CD14-positive monocyte (primary cell): Measurements from ENCODE around the gene ATXN1. TPM values are rescaled to one million over a fixed set of nuclear protein-coding genes. Genes with fewer than 3 reads are reported as not detected.

Experiments used
- DNase-seq, 3 donors: peaks; one replicate each; pipeline ENCODE4 v3.0.0-alpha.2; 2011 to 2022
- H2AFZ ChIP-seq: 2 replicates; pipeline ENCODE4 v1.6.0; 2012; ENCODE audit warnings: mild to moderate bottlenecking, low read depth, low read length, inconsistent platforms; ENCODE audit not compliant: insufficient read depth, poor library complexity, severe bottlenecking
- H3K27ac ChIP-seq, 2 donors: 1 replicate in 1 of 2; 2 replicates in 1 of 2; pipeline ENCODE4 v1.5.1; 2012 to 2013; ENCODE audit warnings: low read length in 2 of 2, control low read depth in 1 of 2, inconsistent platforms in 1 of 2, low read depth in 1 of 2, mild to moderate bottlenecking in 1 of 2
- H3K27me3 ChIP-seq, 2 donors: one replicate each; pipeline versions ENCODE4 v1.6.0 to v1.6.1; 2011 to 2013; ENCODE audit warnings: low read length in 2 of 2; ENCODE audit not compliant: control insufficient read depth in 2 of 2, insufficient read depth in 2 of 2
- H3K36me3 ChIP-seq, 2 donors: replicated peaks in 1 of 2; 1 replicate in 1 of 2; 2 replicates in 1 of 2; pipeline versions ENCODE4 v1.5.1 to v1.6.1; 2012 to 2013; ENCODE audit warnings: low read length in 2 of 2, control low read depth in 1 of 2, inconsistent platforms in 1 of 2, mild to moderate bottlenecking in 1 of 2; ENCODE audit not compliant: insufficient read depth in 2 of 2, control insufficient read depth in 1 of 2
- H3K4me1 ChIP-seq, 2 donors: 1 replicate in 1 of 2; 2 replicates in 1 of 2; pipeline versions ENCODE4 v1.5.1 to v1.6.1; 2012 to 2013; ENCODE audit warnings: low read length in 2 of 2, control low read depth in 1 of 2, inconsistent platforms in 1 of 2, mild to moderate bottlenecking in 1 of 2, moderate library complexity in 1 of 2; ENCODE audit not compliant: insufficient read depth in 2 of 2, control insufficient read depth in 1 of 2
- H3K4me2 ChIP-seq: replicated peaks from 2 replicates; pipeline ENCODE3; 2012; ENCODE audit warnings: low read length, moderate library complexity, mild to moderate bottlenecking; ENCODE audit not compliant: poor library complexity, severe bottlenecking; ENCODE audit errors: extremely low read depth
- H3K4me3 ChIP-seq, 3 experiments: fragments of 200-600 bp in 1 of 3; sonication (generic) in 1 of 3; replicated peaks in 1 of 3; 1 replicate in 2 of 3; 2 replicates in 1 of 3; pipeline ENCODE4 v1.5.1; 2011 to 2013; ENCODE audit warnings: low read length in 3 of 3, mild to moderate bottlenecking in 3 of 3, control low read depth in 2 of 3, low read depth in 2 of 3, inconsistent platforms in 1 of 3, moderate library complexity in 1 of 3
- H3K79me2 ChIP-seq: 2 replicates; pipeline ENCODE4 v1.6.0; 2012; ENCODE audit warnings: mild to moderate bottlenecking, control low read depth, inconsistent platforms, low read length, moderate library complexity; ENCODE audit not compliant: insufficient read depth
- H3K9ac ChIP-seq: 2 replicates; pipeline ENCODE4 v1.6.0; 2017; ENCODE audit warnings: low read length, mild to moderate bottlenecking; ENCODE audit not compliant: insufficient read depth, poor library complexity, severe bottlenecking
- H3K9me3 ChIP-seq, 2 donors: replicated peaks in 1 of 2; 1 replicate in 1 of 2; 2 replicates in 1 of 2; pipeline versions ENCODE4 v1.5.1 to v1.6.1; 2012 to 2013; ENCODE audit warnings: low read length in 2 of 2, control low read depth in 1 of 2; ENCODE audit not compliant: control insufficient read depth in 1 of 2, insufficient read depth in 1 of 2
- H4K20me1 ChIP-seq: 2 replicates; pipeline ENCODE4 v1.6.0; 2012; ENCODE audit warnings: mild to moderate bottlenecking, low read length, control low read depth, moderate library complexity; ENCODE audit not compliant: insufficient read depth
- H3K27ac Mint-ChIP-seq, 7 donors: one replicate each; pipeline ENCODE4 v1.8.0; 2020; ENCODE audit warnings: mild to moderate bottlenecking in 7 of 7, mixed read lengths in 7 of 7, moderate library complexity in 6 of 7, inconsistent platforms in 2 of 7
- H3K27me3 Mint-ChIP-seq, 3 donors: one replicate each; pipeline ENCODE4 v1.8.0; 2021 to 2022; ENCODE audit warnings: low read depth in 3 of 3, mild to moderate bottlenecking in 3 of 3, mixed read lengths in 3 of 3, moderate library complexity in 3 of 3, inconsistent platforms in 1 of 3
- H3K36me3 Mint-ChIP-seq, 2 donors: one replicate each; pipeline ENCODE4 v1.8.0; 2020; ENCODE audit warnings: mixed read lengths in 2 of 2, inconsistent platforms in 1 of 2, mild to moderate bottlenecking in 1 of 2
- H3K4me1 Mint-ChIP-seq: one replicate; pipeline ENCODE4 v1.8.0; 2020; ENCODE audit warnings: mild to moderate bottlenecking, mixed read lengths
- H3K4me3 Mint-ChIP-seq, 2 donors: one replicate each; pipeline ENCODE4 v1.8.0; 2020; ENCODE audit warnings: mild to moderate bottlenecking in 2 of 2, mixed read lengths in 2 of 2, moderate library complexity in 1 of 2
- H3K9me3 Mint-ChIP-seq, 7 donors: one replicate each; pipeline ENCODE4 v1.8.0; 2020 to 2022; ENCODE audit warnings: mixed read lengths in 7 of 7, mild to moderate bottlenecking in 6 of 7, moderate library complexity in 6 of 7, inconsistent platforms in 2 of 7
- WGBS: methylation state at CpG from one replicate; pipeline ENCODE4 v1.1.5; 2013; ENCODE audit warnings: missing lambda C conversion rate; ENCODE audit not compliant: insufficient coverage; 5-methylcytosine and 5-hydroxymethylcytosine counted together
- intact Hi-C, 2 donors: fragments of 100-400 bp; cut with micrococcal nuclease; formaldehyde crosslinking; loops; one replicate each; pipeline versions ENCODE4 v1.15.0 to v1.15.1; 2023
- polyA plus RNA-seq, 3 donors: library from polyadenylated mRNA; depleted of rRNA in 1 of 3; unstranded in 2 of 3; stranded (reverse) in 1 of 3; fragments of 300-500 nt in 2 of 3; fragments of >200 nt in 1 of 3; fragmentation: Illumina TruSeq in 2 of 3; gene quantifications; 1 replicate in 2 of 3; 2 replicates in 1 of 3; pipeline ENCODE4 v1.2.3, GENCODE V29; 2012 to 2021
- TF ChIP-seq, protein P1 (sequence below): fragments of 200-600 bp; IDR thresholded peaks from one replicate; pipeline ENCODE4 v1.8.0; 2022; ENCODE audit warnings: antibody characterized with exemption, mild to moderate bottlenecking

ATXN1 gene
- polyA plus RNA-seq, 3 donors: 8.8 to 19.1 (median 10.9) TPM

DNA sequence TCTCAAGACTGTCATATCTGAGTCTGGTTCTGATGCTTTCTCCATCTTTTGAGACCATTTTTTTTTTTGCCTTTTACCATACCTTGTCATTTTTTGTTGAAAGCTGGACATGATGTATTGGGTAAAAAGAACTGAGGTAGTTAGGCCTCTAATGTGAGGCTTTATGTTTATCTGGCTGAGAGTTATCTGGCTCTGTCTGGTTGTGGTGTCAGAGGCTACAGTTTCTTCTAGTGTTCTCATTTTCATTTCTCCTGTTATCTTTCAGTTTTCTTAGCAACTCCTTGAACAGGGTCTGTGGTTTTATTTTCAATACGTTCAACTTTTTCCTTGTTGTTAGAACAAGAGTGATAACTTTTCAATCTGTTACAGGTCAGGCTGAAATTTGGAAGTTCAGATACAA lies 49.2 kb upstream of the ATXN1 start:
- TF ChIP-seq, protein P1, sequence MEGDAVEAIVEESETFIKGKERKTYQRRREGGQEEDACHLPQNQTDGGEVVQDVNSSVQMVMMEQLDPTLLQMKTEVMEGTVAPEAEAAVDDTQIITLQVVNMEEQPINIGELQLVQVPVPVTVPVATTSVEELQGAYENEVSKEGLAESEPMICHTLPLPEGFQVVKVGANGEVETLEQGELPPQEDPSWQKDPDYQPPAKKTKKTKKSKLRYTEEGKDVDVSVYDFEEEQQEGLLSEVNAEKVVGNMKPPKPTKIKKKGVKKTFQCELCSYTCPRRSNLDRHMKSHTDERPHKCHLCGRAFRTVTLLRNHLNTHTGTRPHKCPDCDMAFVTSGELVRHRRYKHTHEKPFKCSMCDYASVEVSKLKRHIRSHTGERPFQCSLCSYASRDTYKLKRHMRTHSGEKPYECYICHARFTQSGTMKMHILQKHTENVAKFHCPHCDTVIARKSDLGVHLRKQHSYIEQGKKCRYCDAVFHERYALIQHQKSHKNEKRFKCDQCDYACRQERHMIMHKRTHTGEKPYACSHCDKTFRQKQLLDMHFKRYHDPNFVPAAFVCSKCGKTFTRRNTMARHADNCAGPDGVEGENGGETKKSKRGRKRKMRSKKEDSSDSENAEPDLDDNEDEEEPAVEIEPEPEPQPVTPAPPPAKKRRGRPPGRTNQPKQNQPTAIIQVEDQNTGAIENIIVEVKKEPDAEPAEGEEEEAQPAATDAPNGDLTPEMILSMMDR: no peak
- H3K27me3 ChIP-seq: no peaks in the 10 kb centered on the region
- intact Hi-C loops: no loop called here
- no peaks in the 10 kb centered on the region for H4K20me1 ChIP-seq
- Mint-ChIP-seq H3K36me3 (peaks cover 4 to 11% of the 10 kb centered on the region in 2 donors), H3K27ac (no peak overlapping the region), H3K27me3 (peaks cover 0 to 2% (median 0%) of the 10 kb centered on the region in 3 donors), H3K4me1 (peaks cover 13% of the 10 kb centered on the region), H3K4me3 (no peak overlapping the region), H3K9me3 (peaks cover 32 to 60% (median 47%) of the 10 kb centered on the region in 7 donors)
- no peak for DNase-seq
- no peak overlapping the region for H3K4me3 ChIP-seq
- WGBS: no CpG with 5 or more reads among the region's 1 CpG
- H3K4me1 ChIP-seq: peaks cover 8 to 9% of the 10 kb centered on the region in 2 donors
- H3K9ac ChIP-seq: no peak overlapping the region
- peaks cover 26 to 29% of the 10 kb centered on the region in 2 donors for H3K9me3 ChIP-seq
- no peak overlapping the region for H3K27ac ChIP-seq
- H3K4me2 ChIP-seq: no peak overlapping the region
- H3K79me2 ChIP-seq: no peaks in the 10 kb centered on the region
- H3K36me3 ChIP-seq: no peaks in the 10 kb centered on the region
- no peak overlapping the region for H2AFZ ChIP-seq

GRCh38 chr6:16809753-16810358 lies 48.6 kb upstream of the ATXN1 start:
- Mint-ChIP-seq H3K4me1 (peaks cover 18% of the 10 kb centered on the region), H3K27me3 (peaks cover 0 to 2% (median 0%) of the 10 kb centered on the region in 3 donors), H3K27ac (no peak overlapping the region), H3K9me3 (peaks cover 30 to 60% (median 47%) of the 10 kb centered on the region in 7 donors), H3K4me3 (no peak overlapping the region), H3K36me3 (peaks cover 4 to 11% of the 10 kb centered on the region in 2 donors)
- no peaks in the 10 kb centered on the region for H4K20me1 ChIP-seq
- H3K4me3 ChIP-seq: no peak overlapping the region
- H3K9me3 ChIP-seq: peaks cover 26 to 29% of the 10 kb centered on the region in 2 donors
- H2AFZ ChIP-seq: no peak overlapping the region
- intact Hi-C loops: no loop called here
- no peak overlapping the region for H3K9ac ChIP-seq
- WGBS: no CpG with 5 or more reads among the region's 2 CpGs
- TF ChIP-seq, protein P1: no peak
- no peaks in the 10 kb centered on the region for H3K79me2 ChIP-seq
- H3K27me3 ChIP-seq: no peaks in the 10 kb centered on the region
- H3K4me2 ChIP-seq: no peak overlapping the region
- H3K27ac ChIP-seq: no peak overlapping the region
- no peak for DNase-seq
- peaks cover 14% of the 10 kb centered on the region in 2 donors for H3K4me1 ChIP-seq
- H3K36me3 ChIP-seq: no peaks in the 10 kb centered on the region
